H1 (cell line): ENCODE measurements around the gene HTR2B.

Experiments
- GABPA ChIP-seq: IDR thresholded peaks from 2 replicates; pipeline ENCODE4 v1.6.1; 2011; ENCODE audit warnings: mild to moderate bottlenecking, low read length, moderate library complexity, borderline replicate concordance; ENCODE audit not compliant: insufficient read depth
- GTF2F1 ChIP-seq: IDR thresholded peaks from 2 replicates; pipeline ENCODE4 v1.6.1; 2012; ENCODE audit warnings: low read depth, low read length, improper control_type of control experiment, borderline replicate concordance
- POLR2AphosphoS5 ChIP-seq: IDR thresholded peaks from 2 replicates; pipeline ENCODE4 v1.6.1; 2011; ENCODE audit warnings: low read depth, low read length
- SP1 ChIP-seq: IDR thresholded peaks from 2 replicates; pipeline ENCODE4 v1.6.1; 2011; ENCODE audit warnings: low read depth, low read length
- TEAD4 ChIP-seq: IDR thresholded peaks from 2 replicates; pipeline ENCODE4 v1.6.1; 2012; ENCODE audit warnings: low read depth, low read length, inconsistent platforms, mixed read lengths
- YY1 ChIP-seq: IDR thresholded peaks from 2 replicates; pipeline ENCODE4 v1.6.1; 2011; ENCODE audit warnings: low read depth, mild to moderate bottlenecking, low read length

DNA sequence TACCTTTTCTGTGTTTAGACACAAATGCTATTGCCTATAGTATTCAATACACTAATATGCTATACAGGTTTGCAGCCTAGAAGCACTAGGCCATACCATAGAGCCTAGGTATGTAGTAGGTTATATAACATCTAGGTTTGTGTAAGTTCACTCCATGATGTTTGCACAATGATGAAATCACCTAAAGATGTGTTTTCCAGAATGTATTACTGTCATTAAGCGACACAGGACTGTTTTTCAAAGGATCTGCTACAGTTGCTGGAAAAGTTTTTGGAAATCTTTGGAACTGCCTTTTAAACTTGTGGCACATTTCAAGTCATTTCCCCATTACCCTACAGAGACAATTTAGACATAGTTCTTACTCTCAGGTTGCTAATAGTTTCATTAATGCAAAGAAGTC, 58.9 kb downstream of the HTR2B start:
- no peak for TF ChIP-seq SP1
- no peak for TF ChIP-seq TEAD4
- no peak for TF ChIP-seq GTF2F1
- TF ChIP-seq GABPA = no peak
- no peak for TF ChIP-seq POLR2AphosphoS5
- no peak for TF ChIP-seq YY1
